NCI-H526 treated with DMSO at 0.1 percent for 48 hours (cell line): ENCODE data around the gene GOLGA3.
"Not testable (repeated sequence)": the region's sequence is repeated elsewhere in the genome, so short reads cannot be mapped to it uniquely, and the experiment has no call there.

Source experiments
- DNase-seq: peaks from one replicate; lab custom pipeline; 2025; lab: John Stamatoyannopoulos, UW

Gene GOLGA3

DNA sequence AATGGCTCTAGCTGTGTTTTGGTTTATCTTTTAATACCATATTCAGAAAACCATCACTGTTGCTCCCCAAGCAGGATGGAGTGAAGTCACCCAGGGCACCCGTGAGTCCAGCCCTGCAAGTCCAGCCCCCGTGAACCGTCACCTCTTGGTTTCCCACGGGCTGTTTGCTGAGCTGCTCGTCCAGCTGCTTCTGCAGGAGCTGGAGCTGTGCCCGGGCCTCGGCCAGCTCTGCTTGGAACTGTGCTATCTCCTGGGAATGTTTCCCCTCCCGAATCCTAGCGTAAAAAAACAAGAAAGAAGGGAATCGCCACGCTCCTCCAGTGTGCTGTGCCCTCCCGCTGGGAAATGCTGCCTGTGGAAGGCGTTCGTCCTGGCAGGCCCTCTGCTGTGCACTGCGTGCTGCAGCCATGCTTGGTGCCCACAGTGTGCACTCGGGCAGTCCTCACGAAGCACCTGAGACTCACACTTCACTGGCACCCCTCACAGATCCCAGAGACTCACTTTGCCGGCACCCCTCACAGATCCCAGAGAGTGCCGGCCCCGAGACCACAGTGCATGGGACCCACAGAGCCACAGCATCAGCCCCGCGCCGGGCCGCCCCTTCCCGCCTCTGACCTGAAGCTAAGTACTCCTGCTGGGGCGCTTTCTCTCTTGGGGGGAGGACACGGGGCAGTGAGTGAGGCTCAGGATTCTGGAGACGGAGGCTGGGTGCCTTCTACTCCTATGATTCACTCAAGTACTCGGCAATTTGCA, 51.7 kb downstream of the GOLGA3 start:
- no peak for DNase-seq

DNA sequence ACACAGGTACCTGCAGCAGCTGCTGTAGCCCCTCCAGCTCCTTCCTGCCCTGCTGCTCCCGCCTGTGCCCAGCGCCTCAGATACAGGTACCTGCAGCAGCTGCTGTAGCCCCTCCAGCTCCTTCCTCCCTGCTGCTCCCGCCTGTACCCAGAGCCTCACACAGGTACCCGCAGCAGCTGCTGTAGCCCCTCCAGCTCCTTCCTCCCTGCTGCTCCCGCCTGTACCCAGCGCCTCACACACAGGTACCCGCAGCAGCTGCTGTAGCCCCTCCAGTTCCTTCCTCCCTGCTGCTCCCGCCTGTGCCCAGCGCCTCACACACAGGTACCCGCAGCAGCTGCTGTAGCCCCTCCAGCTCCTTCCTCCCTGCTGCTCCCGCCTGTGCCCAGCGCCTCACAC, 52.4 kb downstream of the GOLGA3 start:
- DNase-seq = not testable (repeated sequence)

DNA sequence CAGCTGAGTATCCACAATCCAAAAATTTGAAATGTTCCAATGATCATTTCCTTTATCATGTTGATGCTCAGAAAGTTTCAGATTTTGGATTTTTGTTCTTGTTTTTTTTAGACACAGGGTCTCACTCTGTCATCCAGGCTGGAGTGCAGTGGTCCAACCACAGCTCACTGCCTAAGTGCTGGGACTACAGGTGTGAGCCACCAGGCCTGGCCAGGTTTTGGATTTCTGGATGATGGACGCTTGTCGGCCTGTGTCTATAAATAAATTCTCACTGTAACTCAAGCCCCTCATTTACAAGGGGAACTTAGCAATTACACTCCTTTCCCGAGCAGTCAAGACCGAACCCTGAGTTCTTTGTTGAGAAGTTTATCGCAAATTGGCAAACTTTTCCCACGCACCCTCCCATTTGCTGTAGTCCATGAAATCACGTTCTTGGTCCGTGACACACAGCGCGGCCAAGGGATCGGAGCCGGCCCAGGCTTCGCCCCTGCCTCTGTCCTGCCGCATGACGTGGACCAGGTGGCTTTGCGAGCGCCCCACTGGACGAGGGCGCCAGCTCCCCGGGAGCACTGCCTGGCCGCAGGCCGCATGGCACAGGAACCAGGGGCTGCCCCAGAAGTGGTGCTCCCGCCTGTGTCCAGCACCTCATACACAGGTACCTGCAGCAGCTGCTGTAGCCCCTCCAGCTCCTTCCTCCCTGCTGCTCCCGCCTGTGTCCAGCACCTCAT, 53.0 kb downstream of the GOLGA3 start:
- no peak for DNase-seq

DNA sequence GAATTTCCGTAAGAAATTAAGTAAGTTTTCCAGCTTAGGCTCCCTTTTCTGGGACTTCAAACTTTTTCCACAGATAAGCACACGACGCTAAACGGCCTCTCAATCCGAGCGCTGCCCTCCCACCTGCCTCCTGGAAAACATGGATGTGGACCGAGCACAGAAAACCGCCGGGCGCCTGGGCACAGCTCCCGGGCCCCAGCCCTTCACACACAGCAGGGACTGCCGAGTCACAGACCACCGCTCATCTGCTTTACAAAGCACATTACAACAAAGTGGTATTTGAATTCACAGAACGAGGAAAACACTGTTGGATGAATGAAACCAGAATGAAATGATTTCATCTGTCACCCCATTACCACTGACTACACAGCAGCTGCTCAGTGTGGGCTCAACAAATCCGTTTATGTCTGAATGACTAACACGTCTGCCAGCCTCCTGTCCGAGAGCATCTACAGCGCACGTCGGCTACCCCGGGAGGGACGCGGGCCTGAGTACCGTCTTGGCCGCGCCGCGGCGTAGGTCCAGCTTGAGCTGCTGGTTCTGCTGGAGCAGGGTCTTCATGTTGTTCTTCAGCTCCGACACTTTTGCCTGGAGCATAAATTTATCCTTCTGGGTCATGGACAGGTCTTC, 53.9 kb downstream of the GOLGA3 start:
- no peak for DNase-seq

DNA sequence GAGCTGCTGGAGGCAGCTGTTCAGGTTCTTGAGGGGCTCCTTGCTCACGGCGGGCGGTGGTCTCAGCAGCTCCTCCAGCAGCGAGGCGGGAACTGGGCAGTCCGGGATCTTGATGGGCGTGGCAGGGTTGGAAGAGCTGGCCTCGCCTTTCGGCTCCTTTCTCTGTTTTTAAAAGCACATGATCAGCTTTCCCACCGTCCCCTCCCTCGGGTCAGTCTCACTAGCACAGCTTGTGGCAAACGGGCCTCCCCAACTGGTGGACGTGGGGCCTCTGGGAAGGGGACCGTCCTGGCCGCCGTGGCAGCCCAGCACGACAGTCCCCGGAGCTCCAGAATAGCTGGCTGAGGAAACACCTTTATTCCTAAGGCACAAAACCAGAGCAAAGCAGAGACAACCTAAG, 54.5 kb downstream of the GOLGA3 start:
- DNase-seq = no peak

DNA sequence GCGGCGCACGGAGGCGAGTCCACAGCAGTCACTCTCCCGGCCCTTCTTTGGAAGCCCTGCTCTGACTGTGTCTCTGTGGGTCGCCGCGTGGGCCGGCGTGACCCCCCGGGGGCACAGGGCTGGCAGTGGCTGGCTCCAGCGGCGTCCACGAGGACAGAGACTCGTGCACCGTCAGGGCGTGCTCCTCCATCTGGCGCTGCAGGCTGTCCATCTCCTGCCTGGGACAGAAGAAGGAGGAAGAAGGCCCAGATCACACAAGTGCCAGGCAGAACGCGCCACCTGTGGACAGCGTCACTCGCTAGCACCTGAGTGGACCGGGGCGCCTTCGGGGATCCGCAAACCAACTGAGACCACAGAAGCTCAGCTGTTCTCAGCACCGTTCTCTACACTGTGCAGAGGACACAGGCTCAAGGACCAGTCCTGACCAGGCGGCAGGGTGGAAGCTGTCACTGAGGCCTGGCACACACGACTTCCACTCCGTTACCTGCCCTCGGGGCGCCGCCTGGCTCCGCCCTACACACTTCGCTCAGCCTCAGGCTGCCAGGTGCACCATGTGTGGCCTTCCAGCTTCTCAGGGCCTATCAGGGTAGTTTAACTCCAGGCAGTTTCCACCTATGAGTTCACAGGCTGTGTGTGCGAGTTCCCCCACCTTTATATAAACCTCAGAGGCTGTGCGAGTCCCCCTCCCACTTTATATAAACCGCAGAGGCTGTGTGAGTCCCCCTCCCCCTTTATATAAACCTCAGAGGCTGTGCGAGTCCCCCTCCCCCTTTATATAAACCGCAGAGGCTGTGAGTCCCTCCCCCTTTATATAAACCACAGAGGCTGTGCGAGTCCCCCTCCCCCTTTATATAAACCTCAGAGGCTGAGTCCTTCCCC, 55.4 kb downstream of the GOLGA3 start:
- no peak for DNase-seq

DNA sequence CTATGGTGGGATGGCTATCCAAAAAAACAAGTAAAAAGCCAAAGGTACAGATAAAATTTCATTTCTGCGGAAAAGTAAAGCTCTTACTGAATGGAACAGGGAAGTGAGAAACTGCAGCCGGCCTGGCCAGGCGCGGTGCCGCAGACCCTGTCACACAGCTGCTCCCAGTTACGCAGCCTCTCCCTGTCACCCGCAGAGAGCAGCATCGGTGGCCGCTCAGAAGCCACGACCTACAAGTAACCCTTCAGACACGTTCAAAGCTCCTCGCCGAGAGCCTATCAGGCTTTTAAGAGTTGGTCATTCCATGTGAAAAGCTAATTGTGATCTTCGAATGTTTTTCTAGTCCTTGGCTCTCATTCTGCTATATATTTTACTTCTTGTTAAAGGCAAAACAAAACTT, 56.1 kb downstream of the GOLGA3 start:
- no peak for DNase-seq

DNA sequence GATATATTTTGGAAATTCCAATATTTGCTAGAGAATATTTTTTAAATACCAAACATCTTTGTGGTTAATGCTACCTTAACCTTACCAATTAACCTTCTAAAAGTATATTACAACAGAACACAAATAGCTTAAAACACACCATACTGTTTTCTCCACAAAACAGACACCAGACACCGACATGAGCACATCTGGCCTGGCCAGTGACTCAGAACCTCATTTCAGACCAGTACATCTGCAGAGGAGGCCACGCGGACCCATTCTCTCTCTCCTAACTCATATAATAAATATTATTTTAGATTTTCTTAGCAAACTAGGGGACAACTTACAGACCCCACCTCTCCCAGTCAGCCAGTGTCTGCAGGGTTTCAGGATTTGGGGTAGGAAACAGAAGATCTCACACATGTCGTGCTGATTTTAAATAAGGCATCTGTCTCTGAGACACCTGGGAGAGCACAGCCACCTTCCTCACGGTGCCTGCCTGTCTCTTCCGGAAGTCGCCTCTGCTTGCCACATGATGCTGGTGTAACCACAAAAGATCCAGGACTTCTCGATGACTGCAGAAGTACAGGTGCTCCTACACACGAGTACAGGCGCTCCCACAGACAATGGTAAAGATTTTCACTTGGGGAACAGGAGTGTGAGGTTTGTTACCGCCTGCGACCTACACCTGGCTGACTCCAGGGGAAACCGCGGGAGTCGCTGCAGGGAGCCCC, 57.4 kb downstream of the GOLGA3 start:
- DNase-seq = no peak

DNA sequence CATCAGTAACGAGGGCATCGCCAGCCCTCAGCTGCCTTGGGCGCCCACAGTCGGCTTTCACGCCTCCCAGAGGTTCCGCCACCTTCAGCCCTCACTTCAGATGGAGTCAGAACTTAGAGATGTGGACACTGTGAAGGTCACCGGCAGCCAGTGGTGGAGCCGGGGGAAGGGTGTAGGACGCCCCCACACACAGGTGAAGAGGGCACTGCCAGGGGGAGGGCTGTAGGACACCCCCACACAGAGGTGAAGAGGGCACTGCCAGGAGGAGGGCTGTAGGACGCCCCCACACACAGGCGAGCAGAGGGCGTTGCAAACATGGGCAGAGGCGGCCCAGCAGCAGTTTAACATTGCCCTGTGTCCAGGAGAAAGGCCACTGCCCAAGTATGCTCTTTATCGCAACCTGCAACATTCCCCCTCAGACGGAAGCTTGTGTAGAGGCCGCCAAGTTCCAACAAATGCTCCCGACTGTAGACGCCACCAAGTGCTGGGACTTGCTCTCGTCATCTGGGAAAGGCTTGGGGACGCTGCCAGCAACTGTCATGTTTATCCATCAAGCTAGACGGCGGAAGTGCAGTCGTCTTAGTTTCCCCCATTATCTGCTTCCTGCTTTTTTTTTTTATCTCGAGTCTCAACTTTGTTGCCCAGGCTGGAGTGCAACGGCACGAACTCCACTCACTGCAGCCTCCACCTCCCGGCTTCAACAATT, 62.1 kb downstream of the GOLGA3 start:
- no peak for DNase-seq

DNA sequence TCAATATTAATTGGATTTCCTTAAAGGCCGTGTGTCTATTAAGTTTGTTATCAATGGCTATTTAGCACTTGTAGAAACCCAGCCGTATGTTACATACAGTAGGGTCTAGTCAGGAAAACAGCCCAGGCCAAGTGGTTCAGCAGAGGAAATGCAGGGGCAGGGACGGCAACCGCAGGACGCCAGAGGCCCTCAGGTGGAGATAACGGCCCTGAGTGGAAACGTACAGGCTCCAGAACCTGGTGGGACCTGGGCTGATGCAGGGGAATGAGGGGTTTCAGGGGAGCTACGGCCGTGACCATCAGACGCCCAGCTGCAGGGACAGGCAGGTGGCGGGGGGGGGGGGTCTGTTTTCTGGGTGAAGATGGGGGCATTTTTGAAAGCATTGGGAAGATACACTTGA, 63.3 kb downstream of the GOLGA3 start:
- DNase-seq = no peak

DNA sequence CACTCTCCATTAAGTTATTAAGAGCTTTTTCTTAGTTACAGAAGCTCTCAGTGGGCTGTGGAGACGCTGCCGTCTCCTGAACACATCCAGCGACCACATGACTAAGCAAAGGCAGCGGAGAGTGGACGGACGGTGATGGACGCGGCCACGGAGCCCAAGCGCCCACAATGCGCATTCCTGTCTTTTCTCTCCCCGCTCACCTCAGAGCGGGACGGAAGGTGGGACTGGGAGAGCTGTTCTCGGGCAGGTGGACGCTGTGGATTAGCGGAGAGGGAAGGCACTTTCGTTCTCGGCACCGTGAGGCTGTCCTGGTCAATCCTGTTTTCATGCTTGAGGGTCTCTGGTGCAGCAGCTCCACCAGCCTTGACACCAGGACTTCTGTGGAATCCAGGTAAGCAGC, 64.4 kb downstream of the GOLGA3 start:
- DNase-seq = no peak

DNA sequence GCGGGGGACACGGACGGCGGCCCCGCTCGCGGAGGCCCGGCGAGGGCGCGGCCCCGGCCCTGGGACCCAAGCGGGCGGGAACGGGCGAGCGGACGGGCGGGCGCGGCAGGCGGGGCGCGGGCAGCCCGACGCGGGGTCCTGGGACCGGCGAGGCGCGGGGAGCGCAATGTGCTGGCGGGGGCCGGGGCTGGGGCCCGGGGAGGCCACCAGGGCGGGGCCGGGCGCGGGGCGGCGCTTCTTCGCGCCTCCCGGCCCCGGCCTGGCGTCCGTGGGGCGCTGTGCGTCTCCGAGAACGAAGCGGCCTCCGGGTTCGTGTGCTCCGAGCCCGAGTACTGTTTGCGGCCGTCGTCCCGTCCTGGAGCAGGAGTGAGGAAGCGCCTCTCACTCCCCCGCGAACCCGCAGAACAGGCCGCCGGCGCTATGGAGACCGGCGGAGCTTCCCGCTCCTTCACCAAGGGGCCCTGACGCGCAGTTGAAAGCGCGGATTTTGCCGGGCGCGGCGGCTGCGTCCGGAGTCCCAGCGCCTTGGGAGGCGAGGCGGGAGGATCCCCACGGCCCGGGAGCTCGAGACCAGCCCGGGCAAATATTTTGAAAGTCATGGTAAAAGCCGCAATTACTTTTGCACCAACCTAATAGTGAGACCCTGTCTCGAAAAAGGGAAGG, 66.6 kb downstream of the GOLGA3 start:
- peak; percentile 50 for DNase-seq

DNA sequence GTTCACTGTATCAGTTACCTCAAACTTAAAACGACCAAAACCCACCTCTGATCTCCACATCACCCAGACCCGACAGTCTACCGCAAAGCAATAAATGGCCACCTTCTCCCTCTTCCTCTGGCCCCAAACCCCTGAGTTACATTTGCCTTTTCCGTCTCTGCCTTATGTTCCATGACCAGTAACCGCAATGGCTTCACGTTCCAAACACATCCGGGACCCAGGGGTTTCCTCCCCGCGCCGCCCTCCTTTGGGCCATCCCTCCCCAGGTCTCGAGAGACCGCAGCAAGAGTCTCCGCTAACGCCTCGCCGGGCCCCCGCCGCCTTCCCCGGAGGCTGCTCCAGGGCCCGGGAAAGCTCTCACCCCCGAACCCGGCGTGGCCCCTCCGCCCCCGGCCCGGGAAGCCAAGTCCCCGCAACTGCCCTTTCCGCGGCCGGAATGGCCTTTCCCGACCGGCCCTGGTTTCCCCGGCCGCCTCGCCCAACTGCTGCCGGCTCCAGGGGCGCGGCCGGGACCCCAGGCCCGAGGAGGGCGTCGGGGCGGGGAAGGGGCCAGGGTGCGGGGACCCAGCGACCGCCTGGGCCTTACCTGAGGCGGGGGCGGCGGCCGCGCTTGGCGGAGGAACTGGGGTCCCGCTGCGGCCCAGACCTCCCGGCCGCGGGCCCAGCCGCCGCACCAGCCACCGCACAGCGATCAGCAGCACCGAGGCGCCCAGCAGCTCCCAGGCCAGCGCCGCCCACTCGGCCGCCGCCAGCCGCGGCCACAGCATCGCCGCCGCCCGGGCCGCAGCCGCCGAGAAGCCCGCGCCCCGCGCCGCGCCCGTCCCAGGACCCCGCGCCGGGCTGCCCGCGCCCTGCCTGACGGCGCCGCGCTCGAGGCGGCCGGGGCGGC, 67.4 kb downstream of the GOLGA3 start, which contains the start of gene ANKLE2:
Gene ANKLE2 (minus strand): TSS at position 801 of the 889 bp plus-strand sequence. CDS start 34 bp downstream, at position 767.
- DNase-seq = peak; percentile 6

DNA sequence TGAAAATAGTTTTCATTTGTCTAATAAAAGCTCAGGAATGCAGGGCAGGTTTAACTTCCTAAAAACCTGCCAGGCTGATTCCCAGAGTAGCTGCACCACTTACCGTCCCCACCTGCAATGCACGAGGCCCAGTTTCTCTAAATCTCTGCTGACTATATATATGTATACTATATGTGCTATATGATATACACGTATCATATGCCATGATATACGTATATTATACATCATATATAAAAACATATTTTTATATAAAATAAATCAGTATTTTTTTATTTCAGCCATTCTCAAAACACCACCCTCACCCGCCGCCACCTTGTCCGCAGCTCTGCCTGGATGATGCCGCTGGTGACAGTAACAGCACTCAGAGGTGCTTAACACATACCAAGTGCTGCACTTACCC, 69.3 kb downstream of the GOLGA3 start:
- no peak for DNase-seq

DNA sequence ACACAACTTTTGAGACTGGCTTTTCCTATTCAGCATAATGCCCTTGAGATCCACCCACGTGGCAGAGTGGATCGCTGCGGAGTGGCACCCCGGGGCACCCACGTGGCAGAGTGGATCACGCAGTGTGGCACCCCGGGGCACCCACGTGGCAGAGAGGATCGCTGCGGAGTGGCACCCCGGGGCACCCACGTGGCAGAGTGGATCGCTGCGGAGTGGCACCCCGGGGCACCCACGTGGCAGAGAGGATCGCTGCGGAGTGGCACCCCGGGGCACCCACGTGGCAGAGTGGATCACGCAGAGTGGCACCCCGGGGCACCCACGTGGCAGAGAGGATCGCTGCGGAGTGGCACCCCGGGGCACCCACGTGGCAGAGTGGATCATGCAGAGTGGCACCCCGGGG, 69.8 kb downstream of the GOLGA3 start:
- DNase-seq = not testable (repeated sequence)

DNA sequence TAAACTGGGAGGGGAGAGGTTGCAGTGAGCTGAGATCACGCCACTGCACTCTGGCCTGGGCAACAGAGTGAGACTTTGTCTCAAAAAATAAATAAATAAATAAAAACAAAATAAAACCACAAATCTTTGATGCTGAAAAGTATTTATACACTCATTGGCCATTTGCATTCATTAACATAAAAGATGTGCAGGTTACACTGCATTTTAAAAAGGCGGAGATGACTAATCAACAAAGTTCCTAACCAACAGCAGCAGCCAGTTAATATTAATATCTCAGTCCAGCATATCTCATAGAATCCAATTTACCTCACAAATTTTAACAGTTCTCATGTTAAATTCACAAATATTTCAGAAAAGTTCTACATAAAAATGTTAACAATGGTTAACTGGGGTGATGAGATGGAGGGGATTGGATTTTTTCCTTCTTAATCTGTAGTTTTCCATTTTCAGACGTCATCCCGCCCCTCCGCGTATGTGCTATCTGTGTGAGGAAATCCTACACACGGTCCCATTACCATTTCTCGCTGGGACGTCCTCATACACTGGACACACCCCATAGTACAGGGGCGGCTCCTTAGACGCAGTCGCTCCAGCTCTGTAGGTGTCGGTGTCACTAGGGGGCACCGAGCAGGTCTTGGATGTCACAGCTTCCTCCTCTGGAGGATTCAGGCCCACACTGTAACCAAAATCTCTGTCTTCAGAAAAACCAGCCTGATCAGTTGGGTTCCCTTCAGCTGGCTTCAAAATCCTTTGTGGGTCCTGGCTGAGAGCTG, 74.3 kb downstream of the GOLGA3 start:
- DNase-seq = no peak

DNA sequence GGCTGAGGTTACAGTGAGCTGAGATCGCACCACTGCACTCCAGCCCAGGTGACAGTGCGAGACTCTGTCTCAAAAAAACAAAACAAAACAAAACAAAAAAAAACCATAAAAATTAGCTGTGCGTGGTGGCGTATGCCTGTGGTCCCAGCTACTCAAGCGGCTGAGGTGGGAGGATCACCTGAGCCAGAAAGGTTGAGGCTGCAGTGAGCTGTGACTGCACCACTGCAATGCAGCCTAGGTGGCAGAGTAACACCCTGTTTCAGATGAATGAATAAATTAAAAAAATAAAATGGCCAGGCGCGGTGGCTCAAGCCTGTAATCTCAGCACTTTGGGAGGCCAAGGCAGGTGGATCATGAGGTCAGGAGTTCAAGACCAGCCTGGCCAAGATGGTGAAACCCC, 75.0 kb downstream of the GOLGA3 start:
- not testable (repeated sequence) for DNase-seq

DNA sequence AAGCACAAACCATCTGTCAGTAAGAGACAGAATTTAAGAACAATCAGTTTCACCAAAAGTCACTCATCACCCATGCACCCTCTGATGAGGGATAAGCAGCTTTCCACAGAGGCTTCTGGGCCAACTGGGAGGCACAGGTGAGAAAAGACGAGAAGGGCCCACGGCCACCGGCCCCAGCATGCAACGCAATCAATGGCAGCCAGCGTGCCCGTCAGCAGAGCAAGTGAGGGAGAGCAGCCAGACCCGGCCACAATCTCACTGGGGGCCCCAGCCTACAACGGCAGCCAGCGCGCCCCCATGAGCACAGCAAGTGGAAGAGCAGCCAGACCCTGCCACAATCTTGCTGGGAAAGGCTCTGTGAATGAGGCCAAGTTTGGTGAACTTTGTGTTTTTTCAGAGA, 80.3 kb downstream of the GOLGA3 start:
- DNase-seq = no peak
